AG09309 (cell line): ENCODE measurements around the gene USP13.
"Not testable (repeated sequence)": the region's sequence is repeated elsewhere in the genome, so short reads cannot be mapped to it uniquely, and the experiment has no call there.

ENCODE experiments used
- DNase-seq: peaks from one replicate; pipeline ENCODE4 v3.0.0-alpha.2; 2010; ENCODE audit warnings: low read depth
- H3K4me3 ChIP-seq: 2 replicates; pipeline ENCODE4 v1.5.1; 2011; ENCODE audit warnings: mild to moderate bottlenecking, low read depth, low read length, moderate library complexity; ENCODE audit not compliant: control insufficient read depth
- CTCF ChIP-seq: IDR thresholded peaks from 2 replicates; pipeline ENCODE4 v1.5.1; 2011; ENCODE audit warnings: mild to moderate bottlenecking, low read depth, low read length, inconsistent platforms; ENCODE audit not compliant: insufficient read depth, control insufficient read depth; ENCODE audit errors: missing control alignments

The USP13 gene

DNA sequence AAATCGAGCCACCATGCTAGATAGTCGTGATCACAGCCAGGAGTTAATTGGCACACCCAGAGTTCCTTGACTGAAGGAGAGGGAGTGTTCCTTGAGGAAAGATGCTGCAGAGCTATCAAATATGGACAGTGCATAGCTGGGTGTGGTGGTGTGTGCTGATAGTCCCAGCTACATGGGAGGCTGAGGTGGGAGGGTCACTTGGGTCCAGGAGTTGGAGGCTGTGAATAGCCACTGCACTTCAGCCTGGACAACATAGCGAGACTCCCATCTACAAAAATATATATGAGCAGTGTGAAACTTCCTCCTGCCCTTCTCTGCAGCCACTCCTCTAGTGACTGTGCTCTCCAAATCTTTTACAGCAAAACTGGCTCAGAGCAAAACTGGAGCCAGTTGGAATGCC, 10.0 kb upstream of the USP13 start:
- no peak for TF ChIP-seq CTCF
- no peak for DNase-seq
- H3K4me3 ChIP-seq = no peak overlapping the region

GRCh38 chr3:179643837-179644236, 9.0 kb upstream of the USP13 start:
- DNase-seq = not testable (repeated sequence)

GRCh38 chr3:179646177-179646576, 6.7 kb upstream of the USP13 start:
- no peak for DNase-seq
- no peak overlapping the region for H3K4me3 ChIP-seq
- TF ChIP-seq CTCF = no peak

More at GRCh38 chr3:179643837-179644236, 9.0 kb upstream of the USP13 start:
- H3K4me3 ChIP-seq = not testable (repeated sequence)

DNA sequence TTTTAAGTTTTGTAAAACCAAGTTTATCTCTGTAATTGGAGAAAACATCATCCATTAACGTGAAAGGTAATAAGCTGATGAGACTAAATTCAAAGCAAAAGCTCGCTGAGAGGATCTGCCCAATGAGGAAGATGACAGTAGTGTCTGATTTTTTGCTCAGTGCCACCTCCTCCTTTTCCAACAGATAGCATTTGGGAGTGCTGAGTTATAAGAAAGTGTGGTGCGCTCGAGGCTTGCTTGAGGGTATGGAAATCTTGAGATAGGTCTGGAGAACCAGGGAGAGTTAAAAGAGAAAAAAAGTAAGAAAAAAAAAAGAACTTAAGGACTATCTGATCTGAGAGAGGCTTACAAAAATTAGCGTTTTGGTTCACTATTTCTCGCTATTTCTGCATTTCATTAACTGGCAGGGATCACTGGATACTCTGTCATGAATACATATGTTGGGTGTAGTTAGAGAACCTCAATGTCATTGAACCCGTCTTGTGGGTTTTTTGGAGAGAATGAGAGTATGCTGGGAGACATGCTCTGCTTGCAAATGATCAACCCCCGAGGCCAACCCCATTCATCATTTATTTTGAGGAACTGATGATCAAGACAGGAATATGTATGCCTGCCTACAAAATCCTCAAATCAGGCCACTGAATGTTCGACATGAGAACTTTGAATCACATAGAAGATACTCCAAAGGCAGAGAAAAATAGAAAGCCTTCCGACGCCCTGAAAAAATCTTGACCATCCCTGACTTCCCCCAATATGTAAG, 973 bp upstream of the USP13 start:
- DNase-seq = no peak
- TF ChIP-seq CTCF = no peak
- H3K4me3 ChIP-seq = peak overlapping the region; percentile 97

DNA sequence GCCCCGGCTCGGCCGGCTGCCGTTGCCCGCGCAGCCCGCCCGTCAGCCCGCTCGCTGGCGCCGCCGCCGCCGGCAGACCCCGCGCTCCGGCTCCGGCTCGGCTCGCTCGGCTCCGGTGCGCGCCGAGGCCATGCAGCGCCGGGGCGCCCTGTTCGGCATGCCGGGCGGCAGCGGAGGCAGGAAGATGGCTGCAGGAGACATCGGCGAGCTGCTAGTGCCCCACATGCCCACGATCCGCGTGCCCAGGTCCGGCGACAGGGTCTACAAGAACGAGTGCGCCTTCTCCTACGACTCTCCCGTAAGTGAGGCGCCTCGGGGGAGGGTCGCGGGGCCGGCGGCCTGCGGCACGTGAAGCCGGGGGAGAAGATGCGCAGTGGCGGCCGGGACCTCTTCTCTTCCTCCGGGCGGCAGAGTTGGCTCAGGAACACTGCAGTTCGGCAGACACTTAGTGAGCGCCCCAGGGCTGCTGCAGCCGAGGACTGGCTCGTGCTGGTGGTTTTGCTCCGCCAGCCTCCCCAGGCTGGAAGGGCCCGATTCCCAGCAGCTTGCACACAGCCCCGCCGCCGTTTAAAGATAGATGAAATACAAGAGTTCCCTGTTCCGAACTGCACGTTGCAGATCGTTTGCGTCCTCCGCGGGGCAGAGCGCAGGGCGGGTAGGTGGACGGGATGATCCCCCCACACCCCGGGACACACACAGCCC, 407 bp downstream of the USP13 start:
- DNase-seq = peak; percentile 52
- peak; percentile 1 for TF ChIP-seq CTCF
- H3K4me3 ChIP-seq = peak overlapping the region; percentile 97

- TF ChIP-seq CTCF = no peak
- H3K4me3 ChIP-seq = no peak overlapping the region
- no peak for DNase-seq
Measured at GRCh38 chr3:179655236-179655635, 2.4 kb downstream of the USP13 start.

DNA sequence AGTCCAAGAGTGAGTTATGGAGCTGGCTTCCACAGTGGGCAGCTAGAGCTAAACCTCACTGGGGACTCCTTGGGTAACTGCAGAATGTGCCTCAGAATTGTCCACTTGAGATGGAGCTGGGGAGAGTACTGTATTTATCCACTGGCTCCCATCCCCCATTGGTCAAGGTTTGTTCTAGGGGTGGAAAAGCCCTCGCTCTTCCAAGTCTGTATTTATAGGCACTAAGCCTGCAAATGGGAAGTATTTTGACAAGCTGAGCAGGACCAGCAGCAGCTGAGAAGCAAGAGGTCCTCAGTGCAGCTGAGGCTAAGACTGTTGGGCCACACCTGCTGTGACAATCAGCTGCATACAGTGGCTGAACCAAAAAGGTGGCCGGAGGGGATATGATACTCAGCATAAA, 5.8 kb downstream of the USP13 start:
- H3K4me3 ChIP-seq = no peak overlapping the region
- no peak for TF ChIP-seq CTCF
- DNase-seq = no peak
